ENCODE results near the gene PPP2R3B. TPM values are rescaled to one million over a fixed set of nuclear protein-coding genes. Genes with fewer than 3 reads are reported as not detected.

The PPP2R3B gene
- polyA plus RNA-seq, 1 donor from 2014 or later, result 41.7 TPM

GRCh38 chrX:429266-429825 lies 42.6 kb upstream of the PPP2R3B start:
- Histone ChIP-seq H4K20me1 (ENCODE audit: insufficient read depth) (no peaks in the 10 kb centered on the region), H3K36me3 (ENCODE audit: insufficient read depth, low read length) (no peaks in the 10 kb centered on the region), H3K27me3 (ENCODE audit: insufficient read depth, low read depth, low read length) (no peaks in the 10 kb centered on the region), H3K9me3 (ENCODE audit: low read length) (no peaks in the 10 kb centered on the region), H3K27ac (ENCODE audit: low read length) (no peak overlapping the region), H2AFZ (ENCODE audit: low read depth, low read length) (no peak overlapping the region), H3K79me2 (replicated peaks; ENCODE audit: insufficient read depth, low read length) (no peaks in the 10 kb centered on the region), H3K9ac (ENCODE audit: low read length) (no peak overlapping the region), H3K9me2 (ENCODE audit: insufficient read depth, low read length) (no peaks in the 10 kb centered on the region), H3K4me3 (ENCODE audit: low read length) (no peak overlapping the region), H3K4me2 (ENCODE audit: low read length) (no peak overlapping the region), H3F3A (ENCODE audit: insufficient read depth, low read length, poor library complexity, severe bottlenecking) (no peaks in the 10 kb centered on the region)
- TF ChIP-seq EZH2 (IDR thresholded peaks at IDR 0.05; ENCODE audit: borderline replicate concordance, insufficient read depth, low read length, poor library complexity, severe bottlenecking) (no peak), CTCF (IDR thresholded peaks at IDR 0.05; ENCODE audit: poor library complexity, severe bottlenecking) (no peak), POLR2AphosphoS5 (IDR thresholded peaks at IDR 0.05) (no peak), EP300 (conservative IDR thresholded peaks at IDR 0.05; ENCODE audit: poor library complexity, severe bottlenecking) (no peak)

GRCh38 chrX:427812-428725 lies 41.4 kb upstream of the PPP2R3B start:
- H3K27me3 ChIP-seq (ENCODE audit: insufficient read depth, low read depth, low read length), result no peaks in the 10 kb centered on the region
- no peaks in the 10 kb centered on the region for H3K9me2 ChIP-seq (ENCODE audit: insufficient read depth, low read length)
- H3K9me3 ChIP-seq (ENCODE audit: low read length), result no peaks in the 10 kb centered on the region
- TF ChIP-seq SMC3 (conservative IDR thresholded peaks at IDR 0.05; ENCODE audit: poor library complexity) (peak; percentile 85), EP300 (conservative IDR thresholded peaks at IDR 0.05; ENCODE audit: poor library complexity, severe bottlenecking) (no peak), RAD21 (conservative IDR thresholded peaks at IDR 0.05) (peak; percentile 79), CTCF (IDR thresholded peaks at IDR 0.05; ENCODE audit: poor library complexity, severe bottlenecking) (peak; percentile 66)
- H3K4me3 ChIP-seq (ENCODE audit: low read length), result peak overlapping the region; percentile 47
- H3F3A ChIP-seq (ENCODE audit: insufficient read depth, low read length, poor library complexity, severe bottlenecking), result no peaks in the 10 kb centered on the region
- H3K4me2 ChIP-seq (ENCODE audit: low read length), result no peak overlapping the region
- no peaks in the 10 kb centered on the region for H3K79me2 ChIP-seq (replicated peaks; ENCODE audit: insufficient read depth, low read length)
- H4K20me1 ChIP-seq (ENCODE audit: insufficient read depth), result no peaks in the 10 kb centered on the region
- H3K36me3 ChIP-seq (ENCODE audit: insufficient read depth, low read length), result no peaks in the 10 kb centered on the region
- H3K27ac ChIP-seq (ENCODE audit: low read length), result no peak overlapping the region
- no peak overlapping the region for H3K9ac ChIP-seq (ENCODE audit: low read length)
- no peak overlapping the region for H2AFZ ChIP-seq (ENCODE audit: low read depth, low read length)

DNA sequence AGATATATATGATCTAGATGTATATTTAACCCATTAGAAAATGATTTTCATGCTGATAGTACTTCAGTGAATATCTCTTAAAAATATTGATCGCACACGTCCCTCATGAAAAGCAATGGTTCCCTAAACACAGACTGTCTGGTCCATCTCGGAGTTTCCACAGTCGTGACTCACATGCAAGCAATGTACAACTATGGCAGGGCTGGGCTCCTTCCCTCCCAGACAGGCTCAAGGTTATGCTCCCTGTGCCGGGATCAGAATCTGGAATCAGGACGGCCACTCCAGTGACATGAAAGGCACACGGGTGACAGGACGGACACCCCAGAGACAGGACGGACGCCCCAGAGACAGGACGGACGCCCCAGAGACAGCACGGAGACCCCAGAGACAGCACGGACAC lies 40.2 kb upstream of the PPP2R3B start:
- Histone ChIP-seq H2AFZ (ENCODE audit: low read depth, low read length) (no peak overlapping the region), H3K9ac (ENCODE audit: low read length) (no peak overlapping the region), H3K4me3 (ENCODE audit: low read length) (no peak overlapping the region), H3K4me2 (ENCODE audit: low read length) (no peak overlapping the region), H3K9me2 (ENCODE audit: insufficient read depth, low read length) (no peaks in the 10 kb centered on the region), H3K36me3 (ENCODE audit: insufficient read depth, low read length) (no peaks in the 10 kb centered on the region), H3F3A (ENCODE audit: insufficient read depth, low read length, poor library complexity, severe bottlenecking) (no peaks in the 10 kb centered on the region), H3K27me3 (ENCODE audit: insufficient read depth, low read depth, low read length) (no peaks in the 10 kb centered on the region), H4K20me1 (ENCODE audit: insufficient read depth) (no peaks in the 10 kb centered on the region), H3K27ac (ENCODE audit: low read length) (no peak overlapping the region), H3K9me3 (ENCODE audit: low read length) (no peaks in the 10 kb centered on the region), H3K79me2 (replicated peaks; ENCODE audit: insufficient read depth, low read length) (no peaks in the 10 kb centered on the region)
- no peak for TF ChIP-seq CTCF (IDR thresholded peaks at IDR 0.05; ENCODE audit: poor library complexity, severe bottlenecking)
- no peak for TF ChIP-seq TAF1 (IDR thresholded peaks at IDR 0.05; ENCODE audit: low read depth)
- no peak for TF ChIP-seq POLR2AphosphoS5 (IDR thresholded peaks at IDR 0.05)
- no peak for TF ChIP-seq RAD21 (conservative IDR thresholded peaks at IDR 0.05)
- TF ChIP-seq MXI1 (conservative IDR thresholded peaks at IDR 0.05; ENCODE audit: poor library complexity, severe bottlenecking), result no peak
- TF ChIP-seq, protein P1, sequence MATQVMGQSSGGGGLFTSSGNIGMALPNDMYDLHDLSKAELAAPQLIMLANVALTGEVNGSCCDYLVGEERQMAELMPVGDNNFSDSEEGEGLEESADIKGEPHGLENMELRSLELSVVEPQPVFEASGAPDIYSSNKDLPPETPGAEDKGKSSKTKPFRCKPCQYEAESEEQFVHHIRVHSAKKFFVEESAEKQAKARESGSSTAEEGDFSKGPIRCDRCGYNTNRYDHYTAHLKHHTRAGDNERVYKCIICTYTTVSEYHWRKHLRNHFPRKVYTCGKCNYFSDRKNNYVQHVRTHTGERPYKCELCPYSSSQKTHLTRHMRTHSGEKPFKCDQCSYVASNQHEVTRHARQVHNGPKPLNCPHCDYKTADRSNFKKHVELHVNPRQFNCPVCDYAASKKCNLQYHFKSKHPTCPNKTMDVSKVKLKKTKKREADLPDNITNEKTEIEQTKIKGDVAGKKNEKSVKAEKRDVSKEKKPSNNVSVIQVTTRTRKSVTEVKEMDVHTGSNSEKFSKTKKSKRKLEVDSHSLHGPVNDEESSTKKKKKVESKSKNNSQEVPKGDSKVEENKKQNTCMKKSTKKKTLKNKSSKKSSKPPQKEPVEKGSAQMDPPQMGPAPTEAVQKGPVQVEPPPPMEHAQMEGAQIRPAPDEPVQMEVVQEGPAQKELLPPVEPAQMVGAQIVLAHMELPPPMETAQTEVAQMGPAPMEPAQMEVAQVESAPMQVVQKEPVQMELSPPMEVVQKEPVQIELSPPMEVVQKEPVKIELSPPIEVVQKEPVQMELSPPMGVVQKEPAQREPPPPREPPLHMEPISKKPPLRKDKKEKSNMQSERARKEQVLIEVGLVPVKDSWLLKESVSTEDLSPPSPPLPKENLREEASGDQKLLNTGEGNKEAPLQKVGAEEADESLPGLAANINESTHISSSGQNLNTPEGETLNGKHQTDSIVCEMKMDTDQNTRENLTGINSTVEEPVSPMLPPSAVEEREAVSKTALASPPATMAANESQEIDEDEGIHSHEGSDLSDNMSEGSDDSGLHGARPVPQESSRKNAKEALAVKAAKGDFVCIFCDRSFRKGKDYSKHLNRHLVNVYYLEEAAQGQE (IDR thresholded peaks at IDR 0.05; ENCODE audit: borderline replicate concordance), result no peak
- TF ChIP-seq SMC3 (conservative IDR thresholded peaks at IDR 0.05; ENCODE audit: poor library complexity), result no peak

Measured in neural cell (in vitro differentiated cells).